Astrocyte (in vitro differentiated cells and primary cell): ENCODE results near the gene MCCD1. TPM values are rescaled to one million over a fixed set of nuclear protein-coding genes. Genes with fewer than 3 reads are reported as not detected.
A peak's percentile ranks its signal among the peaks of the same experiment; 100 is the strongest.
"Not testable (repeated sequence)": the region's sequence is repeated elsewhere in the genome, so short reads cannot be mapped to it uniquely, and the experiment has no call there.

ENCODE experiments used
- DNase-seq: peaks from one replicate; pipeline ENCODE4 v3.0.0-alpha.2; 2010; ENCODE audit warnings: low read depth
- FAIRE-seq: peaks from 2 replicates; lab custom pipeline; 2011; peaks lifted over from hg19 to GRCh38; lab: Jason Lieb, UNC
- H2AFZ ChIP-seq: 2 replicates; pipeline ENCODE4 v1.6.0; 2012; ENCODE audit warnings: low read depth, low read length, inconsistent platforms
- H3K27ac ChIP-seq: 2 replicates; pipeline ENCODE4 v1.5.1; 2011; ENCODE audit warnings: low read depth, low read length, inconsistent platforms
- H3K27me3 ChIP-seq: 2 replicates; pipeline ENCODE4 v1.6.0; 2011; ENCODE audit warnings: low read length, inconsistent platforms; ENCODE audit not compliant: insufficient read depth
- H3K36me3 ChIP-seq: 2 replicates; pipeline ENCODE4 v1.5.1; 2011; ENCODE audit warnings: low read length, inconsistent platforms; ENCODE audit not compliant: insufficient read depth
- H3K4me1 ChIP-seq: 2 replicates; pipeline ENCODE4 v1.5.1; 2011; ENCODE audit warnings: low read length, inconsistent platforms; ENCODE audit not compliant: insufficient read depth
- H3K4me2 ChIP-seq: 2 replicates; pipeline ENCODE4 v1.6.0; 2012; ENCODE audit warnings: low read length, inconsistent platforms
- H3K4me3 ChIP-seq: 2 replicates; pipeline ENCODE4 v1.5.1; 2011; ENCODE audit warnings: low read depth, mild to moderate bottlenecking, low read length, inconsistent platforms; ENCODE audit not compliant: insufficient read depth
- H3K79me2 ChIP-seq: 2 replicates; pipeline ENCODE4 v1.6.0; 2012; ENCODE audit warnings: mild to moderate bottlenecking, low read length, inconsistent platforms; ENCODE audit not compliant: insufficient read depth
- H3K9ac ChIP-seq: 2 replicates; pipeline ENCODE4 v1.6.0; 2012; ENCODE audit warnings: mild to moderate bottlenecking, low read length, inconsistent platforms
- H3K9me3 ChIP-seq: 2 replicates; pipeline ENCODE4 v1.5.1; 2012; ENCODE audit warnings: low read depth, mild to moderate bottlenecking, low read length, inconsistent platforms; ENCODE audit not compliant: insufficient read depth
- H4K20me1 ChIP-seq: 2 replicates; pipeline ENCODE4 v1.6.0; 2012; ENCODE audit warnings: low read length, inconsistent platforms; ENCODE audit not compliant: insufficient read depth
- H3K27ac Mint-ChIP-seq: one replicate; pipeline ENCODE4 v1.8.0; 2021; ENCODE audit warnings: mild to moderate bottlenecking, mixed read lengths; ENCODE audit not compliant: unreplicated experiment
- H3K27me3 Mint-ChIP-seq: one replicate; pipeline ENCODE4 v1.8.0; 2021; ENCODE audit warnings: low read depth, mixed read lengths; ENCODE audit not compliant: unreplicated experiment
- H3K36me3 Mint-ChIP-seq: one replicate; pipeline ENCODE4 v1.8.0; 2021; ENCODE audit warnings: low read depth, mixed read lengths; ENCODE audit not compliant: unreplicated experiment
- H3K4me1 Mint-ChIP-seq: one replicate; pipeline ENCODE4 v1.8.0; 2021; ENCODE audit warnings: low read depth, mixed read lengths; ENCODE audit not compliant: unreplicated experiment
- H3K4me3 Mint-ChIP-seq: one replicate; pipeline ENCODE4 v1.8.0; 2021; ENCODE audit warnings: mild to moderate bottlenecking, moderate library complexity, mixed read lengths; ENCODE audit not compliant: unreplicated experiment
- H3K9me3 Mint-ChIP-seq: one replicate; pipeline ENCODE4 v1.8.0; 2021; ENCODE audit warnings: mild to moderate bottlenecking, mixed read lengths; ENCODE audit not compliant: unreplicated experiment
- CTCF ChIP-seq: IDR thresholded peaks from 2 replicates; pipeline ENCODE4 v1.5.1; 2011; ENCODE audit warnings: low read depth, mild to moderate bottlenecking, inconsistent platforms, low read length, moderate library complexity; ENCODE audit not compliant: insufficient read depth
- EZH2 ChIP-seq: IDR thresholded peaks from 2 replicates; pipeline ENCODE4 v1.6.1; 2012; ENCODE audit warnings: mild to moderate bottlenecking, low read length, inconsistent platforms; ENCODE audit not compliant: insufficient read depth
- total RNA-seq: library from RNA; stranded (reverse); gene quantifications from 2 replicates; pipeline ENCODE4 v1.2.1, GENCODE V29; 2021

Gene MCCD1
- total RNA-seq, 1 donor from 2014 or later: not detected

DNA sequence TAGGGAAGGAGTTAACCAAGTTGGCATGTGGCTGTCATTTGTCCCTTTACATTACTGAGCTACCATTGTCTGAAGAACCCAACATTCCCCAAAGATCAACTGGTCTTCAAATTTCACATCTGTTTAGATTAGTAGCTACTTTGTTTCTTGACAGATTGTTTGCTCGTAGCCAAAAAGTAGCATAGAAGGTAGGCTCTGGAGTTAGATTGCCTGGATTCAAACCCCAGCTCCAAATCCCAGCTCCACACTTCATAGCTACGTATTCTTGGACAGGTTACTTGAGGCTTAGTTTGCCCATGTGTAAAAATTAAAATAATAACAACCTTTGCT, 19.7 kb downstream of the MCCD1 start:
- H3K4me3 Mint-ChIP-seq: peak overlapping the region; percentile 94
- H3K27ac Mint-ChIP-seq: no peak overlapping the region
- H3K79me2 ChIP-seq: peaks cover 13% of the 10 kb centered on the region

GRCh38 chr6:31551371-31551770, 22.6 kb downstream of the MCCD1 start:
- H3K27ac ChIP-seq, H3K27me3 Mint-ChIP-seq, H3K9me3 Mint-ChIP-seq, DNase-seq, H3K4me2 ChIP-seq, FAIRE-seq, H3K4me3 Mint-ChIP-seq, H3K36me3 ChIP-seq, H4K20me1 ChIP-seq, H3K4me3 ChIP-seq, H3K9me3 ChIP-seq, H2AFZ ChIP-seq, H3K27me3 ChIP-seq, H3K27ac Mint-ChIP-seq: not testable (repeated sequence)
- H3K79me2 ChIP-seq: peaks cover 17% of the 10 kb centered on the region
- Mint-ChIP-seq H3K36me3 (peaks cover 11% of the 10 kb centered on the region), H3K4me1 (peaks cover 11% of the 10 kb centered on the region)
- peak; percentile 28 for TF ChIP-seq CTCF
- H3K4me1 ChIP-seq: peaks cover 15% of the 10 kb centered on the region
- peak overlapping the region; percentile 33 for H3K9ac ChIP-seq

More for the DNA sequence above, 19.7 kb downstream of the MCCD1 start:
- Histone ChIP-seq H3K4me3 (no peak overlapping the region), H3K9me3 (no peaks in the 10 kb centered on the region), H3K27me3 (no peaks in the 10 kb centered on the region), H2AFZ (no peak overlapping the region), H3K27ac (no peak overlapping the region), H3K4me1 (peaks cover 21% of the 10 kb centered on the region), H3K9ac (peak overlapping the region; percentile 87), H3K36me3 (peaks cover 9% of the 10 kb centered on the region), H3K4me2 (peak overlapping the region; percentile 95), H4K20me1 (no peaks in the 10 kb centered on the region)
- TF ChIP-seq EZH2 (no peak), CTCF (no peak)
- Mint-ChIP-seq H3K27me3 (no peaks in the 10 kb centered on the region), H3K9me3 (no peaks in the 10 kb centered on the region), H3K36me3 (peaks cover 11% of the 10 kb centered on the region), H3K4me1 (peaks cover 17% of the 10 kb centered on the region)
- FAIRE-seq (no peak), DNase-seq (no peak)

DNA sequence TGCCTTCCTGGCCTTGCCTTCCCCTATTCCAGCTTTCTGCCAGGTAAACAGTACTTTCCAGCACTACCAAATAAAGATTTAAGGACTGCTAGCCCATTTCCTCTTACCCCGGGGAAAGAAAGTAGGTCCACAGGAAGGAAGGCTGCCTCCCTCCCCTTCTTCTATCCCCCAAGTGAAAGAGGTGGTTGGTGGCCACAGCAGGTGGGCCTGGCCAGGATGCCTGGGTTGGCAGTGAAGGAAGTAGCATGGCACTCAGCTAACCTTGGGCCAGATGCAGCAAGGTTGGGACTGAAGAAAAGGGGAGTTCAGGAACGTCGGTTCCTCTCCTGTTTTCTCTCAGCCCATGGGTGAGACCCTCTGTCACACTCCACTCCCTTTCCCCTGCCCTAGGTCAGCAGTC, 27.5 kb downstream of the MCCD1 start:
- H3K27me3 ChIP-seq: no peaks in the 10 kb centered on the region
- DNase-seq (no peak), FAIRE-seq (no peak)
- H4K20me1 ChIP-seq: no peaks in the 10 kb centered on the region
- no peak overlapping the region for H2AFZ ChIP-seq
- no peaks in the 10 kb centered on the region for H3K9me3 ChIP-seq
- peaks cover 4% of the 10 kb centered on the region for H3K79me2 ChIP-seq
- no peak for TF ChIP-seq EZH2
- no peak for TF ChIP-seq CTCF
- Mint-ChIP-seq H3K4me3 (no peak overlapping the region), H3K36me3 (peaks cover 22% of the 10 kb centered on the region), H3K27me3 (no peaks in the 10 kb centered on the region), H3K9me3 (no peaks in the 10 kb centered on the region), H3K4me1 (peaks cover 25% of the 10 kb centered on the region), H3K27ac (no peak overlapping the region)
- no peak overlapping the region for H3K9ac ChIP-seq
- no peak overlapping the region for H3K4me2 ChIP-seq
- H3K27ac ChIP-seq: no peak overlapping the region
- no peak overlapping the region for H3K4me3 ChIP-seq
- peaks cover 29% of the 10 kb centered on the region for H3K4me1 ChIP-seq
- peaks cover 7% of the 10 kb centered on the region for H3K36me3 ChIP-seq
